Hepatic stellate cell (primary cell): Measurements from ENCODE around the gene GRB10.
A peak's percentile ranks its signal among the peaks of the same experiment; 100 is the strongest.

Experiments used
- DNase-seq: peaks from one replicate; pipeline ENCODE4 v3.0.0; 2011; ENCODE audit warnings: low spot score

GRB10 gene

GRCh38 chr7:50803359-50804337, 21.0 kb upstream of the GRB10 start:
- DNase-seq: no peak

- DNase-seq: no peak
These were observed 19.2 kb upstream of the GRB10 start for GRCh38 chr7:50801907-50802306.

GRCh38 chr7:50799873-50800272, 17.2 kb upstream of the GRB10 start:
- no peak for DNase-seq

- DNase-seq: no peak
These were observed 15.4 kb upstream of the GRB10 start for GRCh38 chr7:50798126-50798525.

GRCh38 chr7:50795831-50796230, 13.1 kb upstream of the GRB10 start:
- no peak for DNase-seq

- DNase-seq: no peak
These were observed 12.6 kb upstream of the GRB10 start for GRCh38 chr7:50795253-50795652.

GRCh38 chr7:50793947-50794570, 11.4 kb upstream of the GRB10 start:
- DNase-seq: no peak

GRCh38 chr7:50793120-50793946, 10.6 kb upstream of the GRB10 start:
- peak; percentile 86 for DNase-seq

GRCh38 chr7:50792342-50793119, 9.8 kb upstream of the GRB10 start:
- DNase-seq: peak; percentile 60

GRCh38 chr7:50791938-50792341, 9.2 kb upstream of the GRB10 start:
- peak; percentile 35 for DNase-seq

- DNase-seq: no peak
These were observed 8.8 kb upstream of the GRB10 start for GRCh38 chr7:50791363-50791937.

- DNase-seq: no peak
These were observed 7.7 kb upstream of the GRB10 start for GRCh38 chr7:50790381-50790780.

- no peak for DNase-seq
These were observed 5.7 kb upstream of the GRB10 start for GRCh38 chr7:50788382-50788781.

GRCh38 chr7:50787825-50788224, 5.1 kb upstream of the GRB10 start:
- no peak for DNase-seq

- DNase-seq: no peak
These were observed 2.6 kb upstream of the GRB10 start for GRCh38 chr7:50785346-50785745.

GRCh38 chr7:50783801-50784507, 1.3 kb upstream of the GRB10 start:
- DNase-seq: no peak

GRCh38 chr7:50783303-50783702, 607 bp upstream of the GRB10 start:
- DNase-seq: no peak

- DNase-seq: no peak
These were observed 1.1 kb downstream of the GRB10 start for GRCh38 chr7:50781381-50782293.

GRCh38 chr7:50780436-50780835, 2.3 kb downstream of the GRB10 start:
- no peak for DNase-seq

GRCh38 chr7:50779427-50779826, 3.3 kb downstream of the GRB10 start:
- no peak for DNase-seq
